Natural killer cell (primary cell): Measurements from ENCODE around the gene VWDE. TPM values are rescaled to one million over a fixed set of nuclear protein-coding genes. Genes with fewer than 3 reads are reported as not detected.

Source experiments
- ATAC-seq, 3 donors: fragments of 150-1000 bp in 2 of 3; fragments of 200-7000 bp in 1 of 3; cut with Tn5 transposase; 1 replicate in 1 of 3; 2 replicates in 2 of 3; pipeline ENCODE4 v1.10.0; 2021; ENCODE audit warnings: mild to moderate bottlenecking in 2 of 3, moderate library complexity in 2 of 3
- DNase-seq, 2 donors: peaks; one replicate each; pipeline versions ENCODE4 v3.0.0 to v3.0.0-alpha.2; 2013 to 2021; ENCODE audit warnings: mixed read lengths in 1 of 2
- H3K27ac ChIP-seq: one replicate; pipeline ENCODE4 v1.5.1; 2013; ENCODE audit warnings: mild to moderate bottlenecking, low read length
- H3K27me3 ChIP-seq: one replicate; pipeline ENCODE4 v1.6.1; 2013; ENCODE audit warnings: low read length; ENCODE audit not compliant: control insufficient read depth, insufficient read depth
- H3K36me3 ChIP-seq: one replicate; pipeline ENCODE4 v1.6.1; 2013; ENCODE audit warnings: low read length; ENCODE audit not compliant: control insufficient read depth, insufficient read depth
- H3K4me1 ChIP-seq: one replicate; pipeline ENCODE4 v1.6.1; 2013; ENCODE audit warnings: low read length; ENCODE audit not compliant: control insufficient read depth, insufficient read depth
- H3K4me3 ChIP-seq: one replicate; pipeline ENCODE4 v1.5.1; 2013; ENCODE audit warnings: low read length
- H3K9me3 ChIP-seq: one replicate; pipeline ENCODE4 v1.6.1; 2013; ENCODE audit warnings: low read length; ENCODE audit not compliant: control insufficient read depth, insufficient read depth
- H3K27ac Mint-ChIP-seq, 2 donors: one replicate each; pipeline ENCODE4 v1.8.0; 2022; ENCODE audit warnings: mild to moderate bottlenecking in 2 of 2, mixed read lengths in 2 of 2, moderate library complexity in 1 of 2
- H3K27me3 Mint-ChIP-seq, 2 donors: one replicate each; pipeline ENCODE4 v1.8.0; 2022; ENCODE audit warnings: low read depth in 2 of 2, mixed read lengths in 2 of 2
- H3K36me3 Mint-ChIP-seq: one replicate; pipeline ENCODE4 v1.8.0; 2022; ENCODE audit warnings: mixed read lengths
- H3K4me1 Mint-ChIP-seq, 2 donors: one replicate each; pipeline ENCODE4 v1.8.0; 2022; ENCODE audit warnings: mixed read lengths in 2 of 2
- H3K4me3 Mint-ChIP-seq: one replicate; pipeline ENCODE4 v1.8.0; 2022; ENCODE audit warnings: mild to moderate bottlenecking, moderate library complexity, mixed read lengths
- H3K9me3 Mint-ChIP-seq, 2 donors: one replicate each; pipeline ENCODE4 v1.8.0; 2022; ENCODE audit warnings: mixed read lengths in 2 of 2
- WGBS: methylation state at CpG from one replicate; pipeline ENCODE4 v1.1.7; 2013; ENCODE audit warnings: missing lambda C conversion rate; ENCODE audit not compliant: insufficient coverage; 5-methylcytosine and 5-hydroxymethylcytosine counted together
- intact Hi-C: fragments of 100-400 bp; cut with micrococcal nuclease; formaldehyde crosslinking; loops from one replicate; pipeline ENCODE4 v1.14.2; 2022
- total RNA-seq, 4 donors: library from RNA; stranded (reverse); fragments of 120-200 nt in 1 of 4; gene quantifications; one replicate each; pipeline versions ENCODE4 v1.2.3 to v1.2.4, GENCODE V29; 2013 to 2022
- TF ChIP-seq, protein P1 (sequence below): fragments of 200-600 bp; IDR thresholded peaks from one replicate; pipeline ENCODE4 v1.8.0; 2022; ENCODE audit warnings: antibody characterized with exemption

Gene VWDE
- total RNA-seq, 3 donors from 2014 or later (not counting 1 experiment from before 2014, with no cell fraction given) = 0.09 TPM; not detected in 2

DNA sequence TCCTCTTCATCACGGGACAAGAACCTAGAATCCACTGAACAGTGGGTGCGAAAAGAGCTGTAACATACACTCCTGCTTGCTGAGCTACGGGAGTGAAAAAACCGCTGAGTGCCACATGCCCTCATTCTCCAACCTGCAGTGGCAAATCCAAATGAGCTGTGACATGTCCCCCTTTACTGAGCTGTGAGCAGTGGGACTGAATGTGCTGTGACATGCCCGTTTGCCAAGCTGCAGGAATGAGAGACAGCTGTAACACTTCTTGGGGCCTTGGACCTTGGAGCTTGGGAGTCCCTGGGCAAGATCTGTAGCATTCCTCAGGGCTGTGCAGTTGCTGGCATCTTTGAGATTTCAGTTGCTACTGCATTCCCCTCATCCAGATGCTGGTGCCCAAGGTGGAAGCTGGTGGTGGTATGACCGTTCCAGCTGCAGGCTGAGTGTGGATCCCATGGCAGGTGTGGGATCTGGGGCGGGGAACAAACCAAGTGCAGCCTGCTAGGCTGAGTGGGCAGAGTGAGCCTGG lies 107.6 kb downstream of the VWDE start:
- H3K27ac ChIP-seq = no peak overlapping the region
- H3K9me3 Mint-ChIP-seq = no peaks in the 10 kb centered on the region
- 93% methylated on average over 7 of the region's 7 CpGs for WGBS
- no peaks in the 10 kb centered on the region for H3K4me1 Mint-ChIP-seq
- H3K27ac Mint-ChIP-seq = no peak overlapping the region
- H3K9me3 ChIP-seq = no peaks in the 10 kb centered on the region
- intact Hi-C loops = no loop called here
- H3K4me1 ChIP-seq = no peaks in the 10 kb centered on the region
- no peak overlapping the region for H3K4me3 ChIP-seq
- no peaks in the 10 kb centered on the region for H3K36me3 ChIP-seq
- no peak overlapping the region for H3K4me3 Mint-ChIP-seq
- H3K27me3 Mint-ChIP-seq = peaks cover 6 to 11% of the 10 kb centered on the region in 2 donors
- H3K36me3 Mint-ChIP-seq = no peaks in the 10 kb centered on the region
- TF ChIP-seq, protein P1, sequence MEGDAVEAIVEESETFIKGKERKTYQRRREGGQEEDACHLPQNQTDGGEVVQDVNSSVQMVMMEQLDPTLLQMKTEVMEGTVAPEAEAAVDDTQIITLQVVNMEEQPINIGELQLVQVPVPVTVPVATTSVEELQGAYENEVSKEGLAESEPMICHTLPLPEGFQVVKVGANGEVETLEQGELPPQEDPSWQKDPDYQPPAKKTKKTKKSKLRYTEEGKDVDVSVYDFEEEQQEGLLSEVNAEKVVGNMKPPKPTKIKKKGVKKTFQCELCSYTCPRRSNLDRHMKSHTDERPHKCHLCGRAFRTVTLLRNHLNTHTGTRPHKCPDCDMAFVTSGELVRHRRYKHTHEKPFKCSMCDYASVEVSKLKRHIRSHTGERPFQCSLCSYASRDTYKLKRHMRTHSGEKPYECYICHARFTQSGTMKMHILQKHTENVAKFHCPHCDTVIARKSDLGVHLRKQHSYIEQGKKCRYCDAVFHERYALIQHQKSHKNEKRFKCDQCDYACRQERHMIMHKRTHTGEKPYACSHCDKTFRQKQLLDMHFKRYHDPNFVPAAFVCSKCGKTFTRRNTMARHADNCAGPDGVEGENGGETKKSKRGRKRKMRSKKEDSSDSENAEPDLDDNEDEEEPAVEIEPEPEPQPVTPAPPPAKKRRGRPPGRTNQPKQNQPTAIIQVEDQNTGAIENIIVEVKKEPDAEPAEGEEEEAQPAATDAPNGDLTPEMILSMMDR = no peak
- ATAC-seq = no peak
- DNase-seq = no peak
- H3K27me3 ChIP-seq = no peaks in the 10 kb centered on the region

DNA sequence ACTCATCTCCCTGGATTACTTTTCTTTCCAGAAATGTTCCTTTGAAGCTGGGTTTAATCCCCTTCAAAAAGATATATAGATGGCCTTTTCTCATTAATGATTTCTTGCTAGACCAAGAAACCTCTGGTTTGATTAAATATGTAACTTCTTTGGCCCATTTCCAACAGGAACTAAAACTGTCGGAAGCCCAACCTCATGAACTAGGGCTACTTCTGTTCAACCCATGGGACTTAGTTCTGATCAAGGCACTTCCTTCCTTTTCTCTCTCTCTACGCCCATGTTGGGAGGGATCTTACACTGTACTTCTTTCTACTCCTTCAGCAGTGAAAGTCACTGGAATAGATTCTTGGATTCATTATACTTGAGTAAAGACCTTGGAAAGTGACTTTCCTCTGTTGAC lies 109.0 kb downstream of the VWDE start:
- intact Hi-C loops = no loop called here
- no peak overlapping the region for H3K4me3 ChIP-seq
- no peaks in the 10 kb centered on the region for H3K4me1 Mint-ChIP-seq
- no peaks in the 10 kb centered on the region for H3K36me3 Mint-ChIP-seq
- TF ChIP-seq, protein P1 = no peak
- H3K27me3 Mint-ChIP-seq = peaks cover 6 to 11% of the 10 kb centered on the region in 2 donors
- H3K4me1 ChIP-seq = no peaks in the 10 kb centered on the region
- no peak overlapping the region for H3K27ac Mint-ChIP-seq
- no peak overlapping the region for H3K4me3 Mint-ChIP-seq
- ATAC-seq (no peak), DNase-seq (no peak)
- H3K27me3 ChIP-seq = no peaks in the 10 kb centered on the region
- no peaks in the 10 kb centered on the region for H3K36me3 ChIP-seq
- H3K9me3 Mint-ChIP-seq = no peaks in the 10 kb centered on the region
- WGBS = 9% methylated on average over 2 of the region's 2 CpGs
- no peak overlapping the region for H3K27ac ChIP-seq
- H3K9me3 ChIP-seq = peaks cover 5% of the 10 kb centered on the region

DNA sequence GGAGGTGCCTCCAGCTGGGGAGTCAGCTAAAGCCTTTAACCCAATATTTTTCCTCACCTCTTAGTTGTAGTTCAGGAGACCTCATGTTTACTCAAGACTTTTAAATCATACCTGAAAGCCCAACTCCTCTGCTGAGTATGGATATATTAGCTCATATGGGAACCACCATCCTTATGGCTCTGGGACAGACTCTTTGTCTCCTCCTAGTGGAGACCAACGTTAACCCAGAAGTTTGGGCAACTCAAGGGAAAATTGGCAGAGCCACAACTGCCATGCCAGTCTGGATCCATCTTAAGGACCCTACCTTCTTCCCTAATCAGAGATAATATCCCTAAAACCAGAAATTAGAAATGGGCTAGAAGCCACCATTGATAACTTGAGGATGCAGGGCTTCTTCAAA lies 111.8 kb downstream of the VWDE start:
- DNase-seq = peak in 1 of 2 donors; percentile 36
- Histone ChIP-seq H3K9me3 (peaks cover 7% of the 10 kb centered on the region), H3K27ac (no peak overlapping the region), H3K4me3 (no peak overlapping the region), H3K36me3 (no peaks in the 10 kb centered on the region), H3K4me1 (no peaks in the 10 kb centered on the region), H3K27me3 (no peaks in the 10 kb centered on the region)
- Mint-ChIP-seq H3K4me3 (no peak overlapping the region), H3K27me3 (peaks cover 9 to 11% of the 10 kb centered on the region in 2 donors), H3K27ac (no peak overlapping the region), H3K9me3 (peaks cover 0 to 2% of the 10 kb centered on the region in 2 donors), H3K4me1 (no peaks in the 10 kb centered on the region), H3K36me3 (no peaks in the 10 kb centered on the region)
- no peak for ATAC-seq
- WGBS = 77% methylated on average over 1 of the region's 1 CpG
- TF ChIP-seq, protein P1 = peak; percentile 24
- intact Hi-C loops = no loop called here

DNA sequence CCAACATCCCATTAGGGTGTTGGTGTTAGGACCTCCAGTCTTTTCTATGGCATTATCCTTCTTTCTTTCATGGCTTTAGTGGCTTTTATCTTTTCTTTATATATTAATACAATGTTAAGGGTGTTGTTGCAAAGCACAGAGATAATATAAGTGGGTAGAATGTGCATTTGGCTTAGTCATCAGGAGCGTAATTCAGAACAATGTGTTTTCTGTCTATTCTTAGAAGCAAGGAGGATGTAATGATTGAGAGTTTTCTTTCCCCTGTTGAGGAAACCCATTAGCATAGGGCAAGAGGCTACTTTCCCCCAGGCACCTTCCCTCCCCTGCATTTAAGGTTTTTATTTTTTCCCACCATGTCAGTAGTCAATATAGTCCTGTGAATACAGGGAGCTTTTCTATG lies 112.9 kb downstream of the VWDE start:
- Mint-ChIP-seq H3K27ac (no peak overlapping the region), H3K9me3 (peaks cover 0 to 2% of the 10 kb centered on the region in 2 donors), H3K4me3 (no peak overlapping the region), H3K27me3 (peaks cover 9 to 11% of the 10 kb centered on the region in 2 donors), H3K4me1 (no peaks in the 10 kb centered on the region), H3K36me3 (no peaks in the 10 kb centered on the region)
- no peak overlapping the region for H3K4me3 ChIP-seq
- peaks cover 7% of the 10 kb centered on the region for H3K9me3 ChIP-seq
- H3K27ac ChIP-seq = no peak overlapping the region
- WGBS = 100% methylated on average over 1 of the region's 1 CpG
- TF ChIP-seq, protein P1 = no peak
- H3K36me3 ChIP-seq = no peaks in the 10 kb centered on the region
- ATAC-seq = no peak
- no peak for DNase-seq
- intact Hi-C loops = no loop called here
- H3K4me1 ChIP-seq = no peaks in the 10 kb centered on the region
- no peaks in the 10 kb centered on the region for H3K27me3 ChIP-seq
